Measurements from ENCODE around the gene PRXL2B.
"Not testable (repeated sequence)": the region's sequence is repeated elsewhere in the genome, so short reads cannot be mapped to it uniquely, and the experiment has no call there.

Gene PRXL2B

GRCh38 chr1:2612591-2613365 lies 26.2 kb downstream of the PRXL2B start:
- no peak for TF ChIP-seq CTCF (IDR thresholded peaks at IDR 0.05; ENCODE audit: extremely low read depth, missing control alignments)
- DNase-seq (ENCODE audit: low spot score) = no peak

GRCh38 chr1:2614145-2614544 lies 27.6 kb downstream of the PRXL2B start:
- no peak for DNase-seq (ENCODE audit: low spot score)
- no peak for TF ChIP-seq CTCF (IDR thresholded peaks at IDR 0.05; ENCODE audit: extremely low read depth, missing control alignments)

GRCh38 chr1:2617971-2618470 lies 31.4 kb downstream of the PRXL2B start:
- DNase-seq (ENCODE audit: low spot score) = no peak
- TF ChIP-seq CTCF (IDR thresholded peaks at IDR 0.05; ENCODE audit: extremely low read depth, missing control alignments) = no peak

- no peak for TF ChIP-seq CTCF (IDR thresholded peaks at IDR 0.05; ENCODE audit: extremely low read depth, missing control alignments)
- no peak for DNase-seq (ENCODE audit: low spot score)
Observed at GRCh38 chr1:2623571-2624337, 37.2 kb downstream of the PRXL2B start.

GRCh38 chr1:2624735-2625300 lies 38.2 kb downstream of the PRXL2B start:
- TF ChIP-seq CTCF (IDR thresholded peaks at IDR 0.05; ENCODE audit: extremely low read depth, missing control alignments) = no peak
- no peak for DNase-seq (ENCODE audit: low spot score)

- no peak for TF ChIP-seq CTCF (IDR thresholded peaks at IDR 0.05; ENCODE audit: extremely low read depth, missing control alignments)
- DNase-seq (ENCODE audit: low spot score) = no peak
Observed at GRCh38 chr1:2625311-2625710, 38.7 kb downstream of the PRXL2B start.

GRCh38 chr1:2625748-2626147 lies 39.2 kb downstream of the PRXL2B start:
- DNase-seq (ENCODE audit: low spot score) = not testable (repeated sequence)
